Caco-2 (cell line): ENCODE data around the gene LIN28B. TPM values are rescaled to one million over a fixed set of nuclear protein-coding genes. Genes with fewer than 3 reads are reported as not detected.

Experiments
- BruUV-seq: library from RNA; stranded (reverse); fragments of 400-500 nt; replicated peaks from 2 replicates; lab custom pipeline; 2021; lab: Mats Ljungman, UMichigan
- CTCF ChIA-PET: fragments of 300-600 bp; sonication (Branson Sonifier 250); formaldehyde crosslinking; loops from one replicate; lab custom pipeline; 2022; ENCODE audit warnings: antibody characterized with exemption; lab: Charles Lee
- POLR2A ChIA-PET: fragments of 300-600 bp; sonication (Branson Sonifier 250); formaldehyde crosslinking; loops from one replicate; lab custom pipeline; 2022; ENCODE audit warnings: antibody characterized with exemption; lab: Charles Lee
- DNase-seq, 2 experiments: peaks; one replicate each; pipeline versions ENCODE4 v3.0.0 to v3.0.0-alpha.2; 2020 to 2022
- H3K27me3 ChIP-seq: replicated peaks from 2 replicates; pipeline ENCODE4 v1.6.0; 2011; ENCODE audit warnings: low read length; ENCODE audit not compliant: control insufficient read depth, insufficient read depth
- H3K36me3 ChIP-seq: 2 replicates; pipeline ENCODE4 v1.5.1; 2011; ENCODE audit warnings: low read length; ENCODE audit not compliant: control insufficient read depth, insufficient read depth
- H3K4me1 ChIP-seq: fragments of 250-450 bp; sonication (Bioruptor Pico); 2 replicates; pipeline ENCODE4 v1.5.1; 2020; ENCODE audit warnings: mild to moderate bottlenecking
- H3K4me3 ChIP-seq: 2 replicates; pipeline ENCODE4 v1.5.1; 2011; ENCODE audit warnings: low read depth, mild to moderate bottlenecking, control low read depth, low read length
- H3K9me3 ChIP-seq: fragments of 250-450 bp; sonication (Bioruptor Pico); 2 replicates; pipeline ENCODE4 v1.5.1; 2020; ENCODE audit warnings: mild to moderate bottlenecking, moderate library complexity
- H3K27ac Mint-ChIP-seq: one replicate; pipeline ENCODE4 v1.8.0; 2022; ENCODE audit warnings: mixed read lengths; ENCODE audit not compliant: unreplicated experiment
- H3K27me3 Mint-ChIP-seq: one replicate; pipeline ENCODE4 v1.8.0; 2022; ENCODE audit warnings: mixed read lengths; ENCODE audit not compliant: insufficient read depth, unreplicated experiment
- H3K36me3 Mint-ChIP-seq: one replicate; pipeline ENCODE4 v1.8.0; 2022; ENCODE audit warnings: mild to moderate bottlenecking, mixed read lengths; ENCODE audit not compliant: insufficient read depth, unreplicated experiment
- H3K4me1 Mint-ChIP-seq: one replicate; pipeline ENCODE4 v1.8.0; 2022; ENCODE audit warnings: low read depth, mixed read lengths; ENCODE audit not compliant: unreplicated experiment
- H3K4me3 Mint-ChIP-seq: one replicate; pipeline ENCODE4 v1.8.0; 2022; ENCODE audit warnings: mild to moderate bottlenecking, moderate library complexity, mixed read lengths; ENCODE audit not compliant: unreplicated experiment
- H3K9me3 Mint-ChIP-seq: one replicate; pipeline ENCODE4 v1.8.0; 2022; ENCODE audit warnings: mixed read lengths; ENCODE audit not compliant: unreplicated experiment
- CTCF ChIP-seq, 2 experiments: fragments of 200-600 bp in 1 of 2; IDR thresholded peaks; 1 replicate in 1 of 2; 2 replicates in 1 of 2; pipeline versions ENCODE4 v1.5.1 to v1.8.0; 2011 to 2022; ENCODE audit warnings: antibody characterized with exemption in 1 of 2, control low read depth in 1 of 2, inconsistent platforms in 1 of 2, low read depth in 1 of 2, low read length in 1 of 2, mild to moderate bottlenecking in 1 of 2, moderate library complexity in 1 of 2; ENCODE audit not compliant: insufficient read depth in 1 of 2, severe bottlenecking in 1 of 2, unreplicated experiment in 1 of 2
- intact Hi-C: fragments of 100-400 bp; cut with micrococcal nuclease; formaldehyde crosslinking; loops from one replicate; pipeline ENCODE4 v1.10.0; 2022; ENCODE audit not compliant: unreplicated experiment
- total RNA-seq: library from RNA; stranded (reverse); gene quantifications from 2 replicates; pipeline ENCODE4 v1.2.3, GENCODE V29; 2022

Gene LIN28B
- total RNA-seq, 1 experiment from 2014 or later: 6.6 TPM

- POLR2A ChIA-PET: no interaction called here
- no peaks in the 10 kb centered on the region for H3K9me3 Mint-ChIP-seq
- no peaks in the 10 kb centered on the region for H3K36me3 Mint-ChIP-seq
- CTCF ChIA-PET: no interaction called here
- no peaks in the 10 kb centered on the region for H3K9me3 ChIP-seq
- intact Hi-C loops: loop anchor here (2.0 to 10.0 kb wide), 2 partner anchors 50 to 184 kb away; no protein-coding TSS in a partner anchor
- no peak for DNase-seq
- BruUV-seq: no TSS peak
- peak overlapping the region; percentile 63 for H3K4me3 ChIP-seq
- H3K4me3 Mint-ChIP-seq: peak overlapping the region; percentile 91
- no peaks in the 10 kb centered on the region for H3K27me3 ChIP-seq
- no peaks in the 10 kb centered on the region for H3K27me3 Mint-ChIP-seq
- no peaks in the 10 kb centered on the region for H3K36me3 ChIP-seq
- H3K4me1 Mint-ChIP-seq: peaks cover 6% of the 10 kb centered on the region
- H3K4me1 ChIP-seq: 0 out of 2 replicates have a peak, but pooled peaks cover 6% of the 10 kb centered on the region
- TF ChIP-seq CTCF (IDR thresholded peaks at IDR 0.05; ENCODE audit: insufficient read depth in 1 of 2, low read depth in 1 of 2, low read length in 1 of 2, severe bottlenecking in 1 of 2, unreplicated experiment in 1 of 2): no peak
- peak overlapping the region; percentile 95 for H3K27ac Mint-ChIP-seq
Measured at GRCh38 chr6:104958178-104959025, 1.5 kb downstream of the LIN28B start.

GRCh38 chr6:104959026-104959858, 2.3 kb downstream of the LIN28B start:
- Histone ChIP-seq H3K9me3 (no peaks in the 10 kb centered on the region), H3K36me3 (no peaks in the 10 kb centered on the region), H3K27me3 (no peaks in the 10 kb centered on the region), H3K4me3 (peak overlapping the region; percentile 63), H3K4me1 (0 out of 2 replicates have a peak, but pooled peaks cover 5% of the 10 kb centered on the region)
- Mint-ChIP-seq H3K36me3 (no peaks in the 10 kb centered on the region), H3K27me3 (no peaks in the 10 kb centered on the region), H3K27ac (peak overlapping the region; percentile 54), H3K9me3 (no peaks in the 10 kb centered on the region), H3K4me1 (peaks cover 5% of the 10 kb centered on the region), H3K4me3 (peak overlapping the region; percentile 91)
- DNase-seq: no peak
- TF ChIP-seq CTCF (IDR thresholded peaks at IDR 0.05; ENCODE audit: insufficient read depth in 1 of 2, low read depth in 1 of 2, low read length in 1 of 2, severe bottlenecking in 1 of 2, unreplicated experiment in 1 of 2): no peak
- ChIA-PET POLR2A (no interaction called here), CTCF (no interaction called here)
- TSS peak; percentile 34 for BruUV-seq
- intact Hi-C loops: loop anchor here (2.0 to 10.0 kb wide), 2 partner anchors 50 to 184 kb away; no protein-coding TSS in a partner anchor

- TF ChIP-seq CTCF (IDR thresholded peaks at IDR 0.05; ENCODE audit: insufficient read depth in 1 of 2, low read depth in 1 of 2, low read length in 1 of 2, severe bottlenecking in 1 of 2, unreplicated experiment in 1 of 2): no peak
- no peak overlapping the region for H3K4me3 ChIP-seq
- no peaks in the 10 kb centered on the region for H3K36me3 Mint-ChIP-seq
- no peak overlapping the region for H3K27ac Mint-ChIP-seq
- H3K4me3 Mint-ChIP-seq: no peak overlapping the region
- H3K27me3 ChIP-seq: no peaks in the 10 kb centered on the region
- BruUV-seq: no TSS peak
- intact Hi-C loops: no loop called here
- no peaks in the 10 kb centered on the region for H3K4me1 Mint-ChIP-seq
- H3K36me3 ChIP-seq: no peaks in the 10 kb centered on the region
- H3K9me3 ChIP-seq: no peaks in the 10 kb centered on the region
- no peak for DNase-seq
- ChIA-PET CTCF (no interaction called here), POLR2A (no interaction called here)
- H3K4me1 ChIP-seq: peaks cover 5% of the 10 kb centered on the region; the same call in 1 of the 2 replicates
- H3K27me3 Mint-ChIP-seq: no peaks in the 10 kb centered on the region
- H3K9me3 Mint-ChIP-seq: no peaks in the 10 kb centered on the region
Measured at GRCh38 chr6:104969108-104969507, 12.2 kb downstream of the LIN28B start.
